HFF-Myc (cell line): Measurements from ENCODE around the gene UBB.

Experiments used
- DNase-seq: peaks from one replicate; pipeline ENCODE4 v3.0.0-alpha.2; 2011; ENCODE audit warnings: low read depth; ENCODE audit errors: extremely low read depth
- H3K4me3 ChIP-seq: replicated peaks from 2 replicates; pipeline ENCODE4 v1.5.1; 2011; ENCODE audit warnings: low read depth, mild to moderate bottlenecking, control low read depth, low read length
- TF ChIP-seq, protein P1 (sequence below): IDR thresholded peaks from 2 replicates; pipeline ENCODE4 v1.5.1; 2012; ENCODE audit warnings: mild to moderate bottlenecking, low read depth, low read length, control low read depth; ENCODE audit errors: missing control alignments

UBB gene

DNA sequence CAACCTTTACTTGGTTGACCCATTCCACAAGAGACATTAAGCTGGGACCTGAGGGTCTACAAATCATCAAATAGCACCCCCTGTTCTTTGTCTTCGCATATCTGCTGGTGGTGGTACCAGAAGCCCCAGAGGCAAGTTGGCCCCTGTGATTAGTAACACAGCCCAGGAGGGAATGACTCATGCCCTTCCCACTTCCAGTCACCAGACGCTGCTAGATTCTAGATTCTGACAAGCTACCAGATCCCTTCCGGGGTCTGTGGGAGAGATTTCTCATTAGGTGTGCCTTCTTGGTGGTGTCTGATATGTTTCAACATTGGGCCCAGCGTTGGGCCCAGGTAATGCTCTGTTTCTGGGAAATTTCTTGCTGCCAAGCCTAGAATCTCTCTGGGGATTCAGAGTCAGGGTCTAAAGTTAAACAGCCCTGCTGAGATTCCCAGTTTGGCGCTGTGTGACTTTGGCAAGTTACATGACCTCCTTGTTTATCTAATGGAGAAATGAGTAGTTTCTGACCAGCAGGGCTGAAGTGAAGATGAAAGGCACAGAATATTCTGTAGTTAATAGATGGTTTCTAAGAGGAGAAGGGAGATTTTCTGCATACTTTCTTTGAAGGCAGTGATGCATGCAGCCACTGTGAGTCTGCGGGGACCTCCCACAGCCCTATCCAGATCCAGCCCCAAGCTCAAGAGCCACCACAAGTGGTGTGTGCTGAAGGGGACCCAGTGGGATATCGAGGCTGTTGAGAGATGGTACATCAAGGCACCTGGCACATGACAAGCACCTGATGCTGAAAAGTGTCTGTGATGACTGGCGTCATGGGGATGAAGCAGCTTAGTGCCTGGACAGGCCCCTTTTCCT is 38.4 kb downstream of the UBB start:
- DNase-seq, result peak; percentile 80
- TF ChIP-seq, protein P1, sequence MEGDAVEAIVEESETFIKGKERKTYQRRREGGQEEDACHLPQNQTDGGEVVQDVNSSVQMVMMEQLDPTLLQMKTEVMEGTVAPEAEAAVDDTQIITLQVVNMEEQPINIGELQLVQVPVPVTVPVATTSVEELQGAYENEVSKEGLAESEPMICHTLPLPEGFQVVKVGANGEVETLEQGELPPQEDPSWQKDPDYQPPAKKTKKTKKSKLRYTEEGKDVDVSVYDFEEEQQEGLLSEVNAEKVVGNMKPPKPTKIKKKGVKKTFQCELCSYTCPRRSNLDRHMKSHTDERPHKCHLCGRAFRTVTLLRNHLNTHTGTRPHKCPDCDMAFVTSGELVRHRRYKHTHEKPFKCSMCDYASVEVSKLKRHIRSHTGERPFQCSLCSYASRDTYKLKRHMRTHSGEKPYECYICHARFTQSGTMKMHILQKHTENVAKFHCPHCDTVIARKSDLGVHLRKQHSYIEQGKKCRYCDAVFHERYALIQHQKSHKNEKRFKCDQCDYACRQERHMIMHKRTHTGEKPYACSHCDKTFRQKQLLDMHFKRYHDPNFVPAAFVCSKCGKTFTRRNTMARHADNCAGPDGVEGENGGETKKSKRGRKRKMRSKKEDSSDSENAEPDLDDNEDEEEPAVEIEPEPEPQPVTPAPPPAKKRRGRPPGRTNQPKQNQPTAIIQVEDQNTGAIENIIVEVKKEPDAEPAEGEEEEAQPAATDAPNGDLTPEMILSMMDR, result no peak
- peak overlapping the region; percentile 35 for H3K4me3 ChIP-seq

DNA sequence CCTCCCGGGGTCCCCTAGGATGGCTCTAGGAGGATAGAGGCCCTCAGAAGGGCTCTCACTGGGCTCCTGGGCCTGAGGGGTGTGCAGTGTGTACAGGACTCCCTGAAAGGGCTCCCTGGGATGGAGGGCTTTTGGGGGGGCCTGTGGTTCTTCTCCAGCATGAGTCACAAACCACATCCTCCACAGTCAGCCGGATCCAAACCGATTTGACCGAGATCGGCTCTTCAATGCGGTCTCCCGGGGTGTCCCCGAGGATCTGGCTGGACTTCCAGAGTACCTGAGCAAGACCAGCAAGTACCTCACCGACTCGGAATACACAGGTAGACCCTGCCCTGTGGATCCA is 39.0 kb downstream of the UBB start:
- no peak for DNase-seq
- peak overlapping the region; percentile 35 for H3K4me3 ChIP-seq
- TF ChIP-seq, protein P1, result no peak

DNA sequence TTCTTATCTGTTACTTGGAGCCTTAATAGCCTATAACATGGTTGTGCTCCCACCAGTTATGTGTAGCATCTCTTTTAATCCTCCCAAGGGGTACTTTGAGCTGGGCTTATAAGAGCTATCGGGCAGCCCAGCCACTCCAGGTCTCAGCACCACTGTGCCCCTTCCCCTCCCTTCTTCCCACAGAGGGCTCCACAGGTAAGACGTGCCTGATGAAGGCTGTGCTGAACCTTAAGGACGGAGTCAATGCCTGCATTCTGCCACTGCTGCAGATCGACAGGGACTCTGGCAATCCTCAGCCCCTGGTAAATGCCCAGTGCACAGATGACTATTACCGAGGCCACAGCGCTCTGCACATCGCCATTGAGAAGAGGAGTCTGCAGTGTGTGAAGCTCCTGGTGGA is 41.5 kb downstream of the UBB start:
- H3K4me3 ChIP-seq, result no peak overlapping the region
- no peak for DNase-seq
- TF ChIP-seq, protein P1, result no peak

DNA sequence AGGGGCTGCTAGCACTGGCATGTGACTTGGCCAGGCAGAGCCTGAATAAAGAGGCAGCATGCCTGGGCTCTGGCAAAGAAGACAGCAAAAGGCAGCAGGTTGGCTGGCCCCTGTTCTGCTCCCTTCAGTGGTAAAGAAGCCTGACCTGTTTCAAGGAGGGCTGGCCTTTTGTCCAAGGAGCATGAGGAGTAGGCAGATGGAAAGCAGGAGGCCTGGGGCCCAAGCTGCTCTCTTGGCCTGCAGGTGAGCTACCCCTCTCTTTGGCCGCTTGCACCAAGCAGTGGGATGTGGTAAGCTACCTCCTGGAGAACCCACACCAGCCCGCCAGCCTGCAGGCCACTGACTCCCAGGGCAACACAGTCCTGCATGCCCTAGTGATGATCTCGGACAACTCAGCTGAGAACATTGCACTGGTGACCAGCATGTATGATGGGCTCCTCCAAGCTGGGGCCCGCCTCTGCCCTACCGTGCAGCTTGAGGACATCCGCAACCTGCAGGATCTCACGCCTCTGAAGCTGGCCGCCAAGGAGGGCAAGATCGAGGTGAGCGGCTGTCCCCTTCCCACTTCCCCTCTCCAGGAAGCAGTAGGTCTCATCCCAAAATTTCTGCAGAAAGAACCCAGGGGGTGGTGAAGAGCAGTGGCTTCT is 42.5 kb downstream of the UBB start:
- no peak overlapping the region for H3K4me3 ChIP-seq
- TF ChIP-seq, protein P1, result no peak
- DNase-seq, result no peak

DNA sequence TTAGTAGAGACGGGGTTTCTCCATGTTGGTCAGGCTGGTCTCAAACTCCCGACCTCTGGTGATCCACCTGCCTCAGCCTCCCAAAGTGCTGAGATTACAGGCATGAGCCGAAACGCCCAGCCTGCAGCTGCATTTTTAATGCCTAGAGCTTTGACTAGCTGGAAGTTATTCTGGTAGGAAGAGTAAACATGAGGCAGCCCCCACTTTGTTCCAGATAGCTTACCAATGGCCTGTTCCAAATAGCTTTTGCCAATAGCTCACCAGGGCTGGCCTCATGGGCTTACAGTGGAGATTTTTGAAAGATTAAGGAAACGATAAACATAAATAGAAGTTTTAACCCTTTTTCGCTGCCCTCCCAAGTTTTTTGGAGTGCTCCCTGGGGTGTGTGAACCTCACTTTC is 44.3 kb downstream of the UBB start:
- TF ChIP-seq, protein P1, result no peak
- no peak for DNase-seq
- no peak overlapping the region for H3K4me3 ChIP-seq

DNA sequence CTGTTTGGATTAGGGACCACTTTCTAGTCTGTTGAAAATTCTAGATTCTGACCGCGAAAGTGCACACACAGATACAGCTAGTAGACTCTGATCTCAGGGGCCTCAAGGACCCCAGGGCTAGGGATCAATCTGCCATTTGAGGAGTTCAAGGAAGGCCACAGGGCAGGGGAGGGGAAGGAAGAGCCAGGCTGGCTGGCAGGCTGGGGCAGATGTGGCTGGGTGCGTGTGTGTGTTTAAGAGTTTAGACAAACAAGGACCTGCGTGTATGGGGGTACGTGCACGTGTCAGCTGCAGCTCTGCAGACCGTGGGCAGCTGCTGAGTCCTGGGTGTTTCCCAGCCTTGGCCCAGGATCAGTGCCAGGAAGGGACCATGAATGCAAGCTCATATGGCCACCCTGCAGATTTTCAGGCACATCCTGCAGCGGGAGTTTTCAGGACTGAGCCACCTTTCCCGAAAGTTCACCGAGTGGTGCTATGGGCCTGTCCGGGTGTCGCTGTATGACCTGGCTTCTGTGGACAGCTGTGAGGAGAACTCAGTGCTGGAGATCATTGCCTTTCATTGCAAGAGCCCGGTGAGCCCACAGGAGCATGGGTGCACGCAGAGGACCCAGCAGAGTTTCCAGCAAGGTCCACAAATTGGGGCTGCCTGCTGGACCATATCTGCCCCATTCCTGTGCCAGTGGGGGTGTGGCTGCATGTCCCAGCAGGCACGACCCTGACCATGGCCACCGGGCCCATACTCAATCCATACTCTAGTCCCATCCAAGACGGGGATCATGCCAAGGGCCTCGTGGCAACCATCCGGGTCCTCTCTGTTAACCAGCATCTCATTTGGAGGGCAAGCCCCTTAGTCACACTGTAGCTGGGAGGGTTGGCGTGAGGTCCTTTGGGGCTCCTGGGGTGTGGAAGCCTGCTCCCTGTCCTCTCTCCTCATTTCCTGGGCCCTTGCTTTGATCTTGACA is 45.1 kb downstream of the UBB start:
- TF ChIP-seq, protein P1, result no peak
- H3K4me3 ChIP-seq, result no peak overlapping the region
- DNase-seq, result no peak
